GM12878 (cell line): ENCODE data around the gene HDAC7. TPM values are rescaled to one million over a fixed set of nuclear protein-coding genes. Genes with fewer than 3 reads are reported as not detected.

ENCODE experiments used
- ATAC-seq: fragments of 200-7000 bp; cut with Tn5 transposase; 3 replicates; pipeline ENCODE4 v1.9.1; 2020; ENCODE audit warnings: mild to moderate bottlenecking, moderate library complexity
- BruUV-seq: library from RNA; stranded (reverse); fragments of 400-500 nt; replicated peaks from 2 replicates; lab custom pipeline; 2021; lab: Mats Ljungman, UMichigan
- CTCF ChIA-PET: fragments of 300-600 bp; sonication (Branson Sonifier 250); formaldehyde crosslinking; extraction: SDS; loops from one replicate; lab custom pipeline; 2021; ENCODE audit warnings: inconsistent platforms; lab: Yijun Ruan, JAX
- POLR2A ChIA-PET: fragments of 350-600 bp; formaldehyde crosslinking; extraction: SDS; loops from one replicate; lab custom pipeline; 2021; ENCODE audit warnings: inconsistent platforms; lab: Charles Lee
- RAD21 ChIA-PET: fragments of 300-600 bp; sonication (Branson Sonifier 250); formaldehyde crosslinking; loops from one replicate; lab custom pipeline; 2023; ENCODE audit warnings: antibody characterized with exemption; ENCODE audit not compliant: unreplicated experiment; lab: Charles Lee
- SMC1A ChIA-PET: fragments of 300-600 bp; sonication (Branson Sonifier 250); formaldehyde crosslinking; loops from one replicate; lab custom pipeline; 2023; ENCODE audit not compliant: unreplicated experiment, uncharacterized antibody; lab: Charles Lee
- DNase-seq: peaks from one replicate; pipeline ENCODE4 v3.0.0-alpha.2; 2011; ENCODE audit warnings: low read depth, low spot score
- FAIRE-seq: peaks from 3 replicates; lab custom pipeline; 2011; peaks lifted over from hg19 to GRCh38; lab: Jason Lieb, UNC
- H2AFZ ChIP-seq: 2 replicates; pipeline ENCODE4 v1.6.0; 2011; ENCODE audit warnings: low read depth, low read length, control low read depth; ENCODE audit not compliant: control insufficient read depth
- H3K27ac ChIP-seq: 2 replicates; pipeline ENCODE4 v1.5.1; 2011; ENCODE audit warnings: control low read depth; ENCODE audit not compliant: control insufficient read depth, insufficient read depth
- H3K27me3 ChIP-seq, 2 experiments: replicated peaks in 1 of 2; 2 replicates each; pipeline versions ENCODE4 v1.6.0 to v1.6.1; 2011; ENCODE audit warnings: low read length in 1 of 2; ENCODE audit not compliant: control insufficient read depth in 2 of 2, insufficient read depth in 2 of 2
- H3K36me3 ChIP-seq, 2 experiments: 2 replicates each; pipeline ENCODE4 v1.5.1; 2011; ENCODE audit warnings: low read length in 1 of 2; ENCODE audit not compliant: control insufficient read depth in 2 of 2, insufficient read depth in 2 of 2
- H3K4me1 ChIP-seq: 2 replicates; pipeline ENCODE4 v1.6.1; 2011; ENCODE audit warnings: mild to moderate bottlenecking, low read length, moderate library complexity, mixed read lengths; ENCODE audit not compliant: control insufficient read depth, insufficient read depth
- H3K4me2 ChIP-seq: 2 replicates; pipeline ENCODE4 v1.6.0; 2011; ENCODE audit warnings: control low read depth; ENCODE audit not compliant: control insufficient read depth, insufficient read depth
- H3K4me3 ChIP-seq: fragments of 200-600 bp; sonication (generic); 2 replicates; pipeline ENCODE4 v1.5.1; 2016
- H3K79me2 ChIP-seq: 2 replicates; pipeline ENCODE4 v1.6.0; 2011; ENCODE audit warnings: low read length; ENCODE audit not compliant: control insufficient read depth, insufficient read depth
- H3K9ac ChIP-seq: 2 replicates; pipeline ENCODE4 v1.8.0; 2011; ENCODE audit warnings: low read length, control low read depth, mixed read lengths; ENCODE audit not compliant: control insufficient read depth, insufficient read depth
- H3K9me3 ChIP-seq: replicated peaks from 3 replicates; pipeline ENCODE4 v1.5.1; 2011; ENCODE audit warnings: mild to moderate bottlenecking, low read length; ENCODE audit not compliant: control insufficient read depth, insufficient read depth
- H4K20me1 ChIP-seq: 2 replicates; pipeline ENCODE4 v1.6.0; 2011; ENCODE audit not compliant: control insufficient read depth, insufficient read depth
- NFYA ChIP-seq: IDR thresholded peaks from 2 replicates; pipeline ENCODE4 v1.6.1; 2011; ENCODE audit warnings: low read depth, mild to moderate bottlenecking, low read length, improper control_type of control experiment, borderline replicate concordance
- NRF1 ChIP-seq: conservative IDR thresholded peaks from 2 replicates; pipeline ENCODE4 v1.6.1; 2011; ENCODE audit warnings: mild to moderate bottlenecking, low read depth, low read length, improper control_type of control experiment
- RBBP5 ChIP-seq: fragments of 200-600 bp; sonication (generic); conservative IDR thresholded peaks from 2 replicates; pipeline ENCODE4 v1.6.1; 2016
- SMC3 ChIP-seq: IDR thresholded peaks from 2 replicates; pipeline ENCODE4 v1.6.1; 2011; ENCODE audit warnings: low read length, improper control_type of control experiment, borderline replicate concordance
- TCF3 ChIP-seq: IDR thresholded peaks from 2 replicates; pipeline ENCODE4 v1.6.1; 2012; ENCODE audit warnings: low read depth, mild to moderate bottlenecking, low read length, borderline replicate concordance; ENCODE audit not compliant: insufficient read depth
- ZNF217 ChIP-seq: fragments of 450-650 bp; IDR thresholded peaks from 2 replicates; pipeline ENCODE4 v1.6.1; 2017; ENCODE audit warnings: antibody characterized with exemption, mild to moderate bottlenecking
- WGBS: methylation state at CpG from one replicate; pipeline ENCODE4 v1.1.6; 2016; ENCODE audit warnings: low lambda C conversion rate; ENCODE audit not compliant: insufficient replicate concordance, insufficient coverage; ENCODE audit errors: missing lambda C conversion rate; 5-methylcytosine and 5-hydroxymethylcytosine counted together
- in situ Hi-C: fragments of 300-500 bp; cut with MboI; formaldehyde crosslinking; loops from 9 replicates; pipeline ENCODE4 v1.14.3; 2018; ENCODE audit warnings: mixed read lengths
- intact Hi-C: fragments of 100-400 bp; cut with micrococcal nuclease; formaldehyde crosslinking; loops from one replicate; pipeline ENCODE4 v1.14.2; 2022; ENCODE audit not compliant: unreplicated experiment
- polyA plus RNA-seq, 11 experiments: library from polyadenylated mRNA; depleted of rRNA in 4 of 11; unstranded in 6 of 11; stranded (reverse) in 5 of 11; fragments of >200 nt; fragmentation: Nextera tagmentation in 4 of 11; fragmentation: Illumina TruSeq in 1 of 11; extraction: Ambion mirVana in 4 of 11; extraction: Trizol in 1 of 11; gene quantifications; 1 replicate in 1 of 11; 2 replicates in 10 of 11; pipeline versions ENCODE4 v1.2.1 to v1.2.3, GENCODE V29; 2011 to 2016; ENCODE audit warnings: inconsistent platforms in 2 of 11, missing spikeins in 2 of 11, low read depth in 1 of 11
- total RNA-seq, 4 experiments: library from RNA; depleted of rRNA in 3 of 4; stranded (reverse); fragments of >200 nt in 3 of 4; fragmentation: Illumina TruSeq in 1 of 4; extraction: Trizol in 1 of 4; gene quantifications; 2 replicates each; pipeline versions ENCODE4 v1.2.1 to v1.2.3, GENCODE V29; 2013 to 2021
- TF ChIP-seq, protein P1 (sequence below): fragments of 450-650 bp; IDR thresholded peaks from 2 replicates; pipeline ENCODE4 v1.6.1; 2017; ENCODE audit warnings: mild to moderate bottlenecking

Gene HDAC7
- total and polyA plus RNA-seq, 10 of the 15 experiments (the other 5 are each of a cell fraction or from before 2014, with no cell fraction given): 0.47 to 18.3 (median 5.4) TPM

GRCh38 chr12:47777151-47777550, 42.6 kb downstream of the HDAC7 start (continued):
- TF ChIP-seq, protein P1, sequence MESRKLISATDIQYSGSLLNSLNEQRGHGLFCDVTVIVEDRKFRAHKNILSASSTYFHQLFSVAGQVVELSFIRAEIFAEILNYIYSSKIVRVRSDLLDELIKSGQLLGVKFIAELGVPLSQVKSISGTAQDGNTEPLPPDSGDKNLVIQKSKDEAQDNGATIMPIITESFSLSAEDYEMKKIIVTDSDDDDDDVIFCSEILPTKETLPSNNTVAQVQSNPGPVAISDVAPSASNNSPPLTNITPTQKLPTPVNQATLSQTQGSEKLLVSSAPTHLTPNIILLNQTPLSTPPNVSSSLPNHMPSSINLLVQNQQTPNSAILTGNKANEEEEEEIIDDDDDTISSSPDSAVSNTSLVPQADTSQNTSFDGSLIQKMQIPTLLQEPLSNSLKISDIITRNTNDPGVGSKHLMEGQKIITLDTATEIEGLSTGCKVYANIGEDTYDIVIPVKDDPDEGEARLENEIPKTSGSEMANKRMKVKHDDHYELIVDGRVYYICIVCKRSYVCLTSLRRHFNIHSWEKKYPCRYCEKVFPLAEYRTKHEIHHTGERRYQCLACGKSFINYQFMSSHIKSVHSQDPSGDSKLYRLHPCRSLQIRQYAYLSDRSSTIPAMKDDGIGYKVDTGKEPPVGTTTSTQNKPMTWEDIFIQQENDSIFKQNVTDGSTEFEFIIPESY: no peak
- TF ChIP-seq NRF1 (no peak), NFYA (no peak)

DNA sequence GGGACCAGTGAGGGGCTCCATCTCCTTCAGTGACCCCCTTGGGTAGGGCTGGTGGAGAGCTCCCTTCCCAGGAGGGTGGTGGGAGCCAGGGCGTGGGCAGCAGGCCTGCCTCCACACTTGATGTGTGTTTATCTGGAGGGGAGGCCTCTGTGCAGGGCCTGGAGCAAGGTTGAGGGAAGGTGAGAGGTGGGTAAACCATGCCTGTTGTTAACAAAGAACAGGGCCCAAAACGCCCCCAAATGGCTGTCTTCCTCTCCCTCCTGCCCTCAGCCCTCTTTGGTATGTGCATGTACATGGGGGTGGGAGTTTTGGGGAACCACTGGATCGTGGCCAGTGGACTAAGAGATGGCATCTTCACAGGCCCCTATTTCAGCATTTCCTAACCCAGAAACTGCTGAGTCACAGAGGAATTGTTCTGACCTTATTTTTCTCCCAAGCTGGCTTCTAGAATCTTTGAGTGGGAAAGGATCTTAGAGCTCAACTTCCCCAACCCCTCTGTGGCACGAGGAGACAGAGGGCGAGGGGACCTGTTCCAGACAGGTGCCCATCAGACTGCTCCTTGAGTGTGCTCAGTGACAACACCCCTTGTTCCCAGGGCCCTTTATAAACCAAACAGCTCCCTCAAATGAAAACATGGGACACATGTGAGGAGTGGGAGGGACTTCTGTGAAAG, 43.1 kb downstream of the HDAC7 start:
- intact Hi-C loops (loop anchor here (5.0 to 10.0 kb wide), 2 partner anchors 61 to 742 kb away; no protein-coding TSS in a partner anchor), in situ Hi-C loops (loop anchor here (5.0 kb wide), 2 partner anchors 64 to 124 kb away; no protein-coding TSS in a partner anchor)
- WGBS: 64% methylated on average over 5 of the region's 5 CpGs
- Histone ChIP-seq H3K4me1 (peaks cover 17% of the 10 kb centered on the region; the same call in 1 of the 2 replicates), H4K20me1 (no peaks in the 10 kb centered on the region), H3K27ac (no peak overlapping the region), H3K9me3 (no peaks in the 10 kb centered on the region), H3K36me3 (no peaks in the 10 kb centered on the region), H3K4me3 (no peak overlapping the region), H2AFZ (no peak overlapping the region), H3K79me2 (no peaks in the 10 kb centered on the region), H3K9ac (no peak overlapping the region), H3K27me3 (no peaks in the 10 kb centered on the region), H3K4me2 (no peak overlapping the region)
- ATAC-seq: no peak
- ChIA-PET SMC1A (interaction anchor here (0.8 to 11.3 kb wide), 14 partner anchors 9 to 95 kb away, joined by 3 to 139 read pairs (median 4); partner anchors contain the start of gene RAPGEF3), POLR2A (interaction anchor here (1.2 to 2.1 kb wide), 2 partner anchors 34 to 57 kb away, joined by 4 to 5 read pairs; no protein-coding TSS in a partner anchor), RAD21 (interaction anchor here (0.9 to 9.0 kb wide), 10 partner anchors 10 to 62 kb away, joined by 3 to 120 read pairs (median 9); partner anchors contain the start of gene RAPGEF3), CTCF (interaction anchor here (0.7 to 19.3 kb wide), 14 partner anchors 9 to 124 kb away, joined by 3 to 814 read pairs (median 4); partner anchors contain the start of gene RAPGEF3)
- FAIRE-seq: no peak
- TF ChIP-seq SMC3 (no peak), ZNF217 (no peak), TCF3 (no peak), RBBP5 (no peak)
- no TSS peak for BruUV-seq
- no peak for DNase-seq
